Left ventricle myocardium inferior (tissue), 1 donor: ENCODE data around the gene ARHGEF16. TPM values are rescaled to one million over a fixed set of nuclear protein-coding genes. Genes with fewer than 3 reads are reported as not detected.

Source experiments
- DNase-seq: peaks from one replicate; pipeline ENCODE4 v3.0.0-alpha.2; 2020
- H3K27ac ChIP-seq: fragments of 200-600 bp; replicated peaks from 2 replicates; pipeline ENCODE4 v1.8.0; 2021
- H3K27me3 ChIP-seq: fragments of 200-600 bp; 2 replicates; pipeline ENCODE4 v1.8.0; 2021; ENCODE audit warnings: low read depth
- H3K36me3 ChIP-seq: fragments of 200-600 bp; 2 replicates; pipeline ENCODE4 v1.8.0; 2021
- H3K4me1 ChIP-seq: fragments of 200-600 bp; 2 replicates; pipeline ENCODE4 v1.8.0; 2021
- H3K4me3 ChIP-seq: fragments of 200-600 bp; 2 replicates; pipeline ENCODE4 v1.8.0; 2021; ENCODE audit warnings: mild to moderate bottlenecking, moderate library complexity
- H3K9me3 ChIP-seq: fragments of 200-600 bp; replicated peaks from 2 replicates; pipeline ENCODE4 v1.8.0; 2021
- CTCF ChIP-seq: fragments of 200-600 bp; IDR thresholded peaks from 2 replicates; pipeline ENCODE4 v1.8.0; 2021; ENCODE audit warnings: antibody characterized with exemption, mild to moderate bottlenecking, borderline replicate concordance
- intact Hi-C: fragments of 100-400 bp; cut with micrococcal nuclease; formaldehyde crosslinking; loops from one replicate; pipeline ENCODE4 v1.11.0; 2022
- total RNA-seq: library from RNA; stranded (reverse); fragmentation: NEBNext Ultra II Directional; extraction: Animal tissue kit (Norgen Biotek cat#: 25700); gene quantifications from one replicate; pipeline ENCODE4 v1.2.1, GENCODE V29; 2021
- donor health status: DM: no; HTN: yes; CAD: no; lungs with severe emphysema.

The ARHGEF16 gene
- total RNA-seq, 1 donor from 2014 or later = 0.52 TPM

- intact Hi-C loops = no loop called here
- Histone ChIP-seq H3K36me3 (peaks cover 12% of the 10 kb centered on the region), H3K9me3 (no peaks in the 10 kb centered on the region), H3K4me1 (peaks cover 6% of the 10 kb centered on the region), H3K4me3 (no peak overlapping the region), H3K27ac (no peak overlapping the region), H3K27me3 (peaks cover 6% of the 10 kb centered on the region)
- no peak for DNase-seq
- no peak for TF ChIP-seq CTCF
Observed at GRCh38 chr1:3408751-3409266, 45.7 kb upstream of the ARHGEF16 start.

GRCh38 chr1:3409366-3410141 lies 44.9 kb upstream of the ARHGEF16 start:
- H3K36me3 ChIP-seq = peaks cover 8% of the 10 kb centered on the region
- H3K27me3 ChIP-seq = peaks cover 6% of the 10 kb centered on the region
- intact Hi-C loops = no loop called here
- no peak for DNase-seq
- no peak for TF ChIP-seq CTCF
- H3K4me3 ChIP-seq = no peak overlapping the region
- H3K9me3 ChIP-seq = no peaks in the 10 kb centered on the region
- H3K27ac ChIP-seq = no peak overlapping the region
- peaks cover 14% of the 10 kb centered on the region for H3K4me1 ChIP-seq

- Histone ChIP-seq H3K36me3 (peaks cover 4% of the 10 kb centered on the region), H3K27ac (no peak overlapping the region), H3K27me3 (peaks cover 6% of the 10 kb centered on the region), H3K9me3 (no peaks in the 10 kb centered on the region), H3K4me1 (peaks cover 17% of the 10 kb centered on the region), H3K4me3 (no peak overlapping the region)
- TF ChIP-seq CTCF = peak; percentile 85
- DNase-seq = peak; percentile 54
- intact Hi-C loops = no loop called here
Observed at GRCh38 chr1:3410142-3410925, 44.1 kb upstream of the ARHGEF16 start.

GRCh38 chr1:3411806-3412205 lies 42.7 kb upstream of the ARHGEF16 start:
- intact Hi-C loops = no loop called here
- H3K27me3 ChIP-seq = peaks cover 3% of the 10 kb centered on the region

More at GRCh38 chr1:3411806-3412205, 42.7 kb upstream of the ARHGEF16 start:
- Histone ChIP-seq H3K4me1 (peaks cover 26% of the 10 kb centered on the region), H3K27ac (no peak overlapping the region), H3K9me3 (peaks cover 4% of the 10 kb centered on the region), H3K36me3 (no peaks in the 10 kb centered on the region), H3K4me3 (no peak overlapping the region)
- no peak for DNase-seq
- no peak for TF ChIP-seq CTCF
